ENCODE measurements around the gene MUSTN1.

Gene MUSTN1

DNA sequence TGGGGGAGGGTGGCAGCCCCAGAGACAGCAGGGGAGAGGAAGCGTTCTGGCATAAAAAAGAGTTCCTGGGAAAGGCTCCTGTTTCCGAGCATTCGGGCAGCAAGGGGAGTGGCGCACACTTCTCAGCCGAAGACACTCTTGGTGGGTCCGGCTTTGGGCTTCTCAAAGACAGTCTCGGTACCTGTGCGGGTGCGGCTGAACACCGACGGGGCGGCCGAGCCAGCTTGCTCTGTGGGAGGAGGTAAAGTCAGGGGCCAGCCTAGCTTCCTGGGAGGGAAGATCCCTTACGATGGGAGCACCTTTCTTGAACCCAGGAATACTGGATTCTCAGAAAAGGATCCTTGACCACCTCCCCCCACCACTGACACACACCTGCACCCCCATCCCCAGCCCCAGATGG is 1.6 kb downstream of the MUSTN1 start:
- no peak for DNase-seq (ENCODE audit: low read depth)

DNA sequence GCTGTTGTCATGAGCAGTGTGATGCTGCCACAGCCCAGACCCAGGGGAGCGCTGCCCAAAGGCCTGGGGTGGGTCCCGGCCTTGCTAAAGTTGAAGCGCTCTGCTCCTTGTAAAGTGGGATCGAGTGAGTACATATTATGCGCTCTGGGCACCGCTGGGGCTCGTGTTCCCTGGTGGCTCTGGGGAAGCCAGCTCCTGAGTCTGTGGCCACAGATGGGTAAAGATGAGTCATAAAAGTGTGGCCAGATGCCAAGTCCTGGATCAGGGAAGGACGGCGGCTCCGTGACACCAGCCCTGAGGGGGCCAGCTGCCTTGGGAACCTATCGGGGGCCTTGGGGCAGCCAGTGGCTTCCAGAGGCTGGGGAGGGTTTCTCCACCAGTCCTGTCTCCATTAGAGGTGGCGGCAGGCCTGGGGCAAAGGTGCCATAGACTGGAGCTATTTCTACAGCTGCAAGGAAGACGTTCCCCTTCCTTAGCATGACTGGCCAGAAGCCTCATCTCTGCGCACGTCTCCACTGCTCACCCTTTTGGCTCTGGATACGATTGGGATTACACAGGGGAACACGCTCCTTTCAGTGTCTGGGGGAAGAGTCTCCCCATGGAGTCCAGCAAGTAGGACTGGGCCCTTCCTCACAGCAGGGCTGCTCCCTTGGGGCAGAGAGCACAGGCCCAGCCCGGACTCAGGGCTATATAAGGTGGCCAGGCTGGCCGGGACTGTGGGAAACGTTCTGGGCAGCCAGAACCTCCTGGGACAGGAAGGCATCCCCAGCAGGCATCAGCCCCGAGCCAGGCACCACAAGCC is 3.1 kb downstream of the MUSTN1 start:
- DNase-seq (ENCODE audit: low read depth) = peak; percentile 55

DNA sequence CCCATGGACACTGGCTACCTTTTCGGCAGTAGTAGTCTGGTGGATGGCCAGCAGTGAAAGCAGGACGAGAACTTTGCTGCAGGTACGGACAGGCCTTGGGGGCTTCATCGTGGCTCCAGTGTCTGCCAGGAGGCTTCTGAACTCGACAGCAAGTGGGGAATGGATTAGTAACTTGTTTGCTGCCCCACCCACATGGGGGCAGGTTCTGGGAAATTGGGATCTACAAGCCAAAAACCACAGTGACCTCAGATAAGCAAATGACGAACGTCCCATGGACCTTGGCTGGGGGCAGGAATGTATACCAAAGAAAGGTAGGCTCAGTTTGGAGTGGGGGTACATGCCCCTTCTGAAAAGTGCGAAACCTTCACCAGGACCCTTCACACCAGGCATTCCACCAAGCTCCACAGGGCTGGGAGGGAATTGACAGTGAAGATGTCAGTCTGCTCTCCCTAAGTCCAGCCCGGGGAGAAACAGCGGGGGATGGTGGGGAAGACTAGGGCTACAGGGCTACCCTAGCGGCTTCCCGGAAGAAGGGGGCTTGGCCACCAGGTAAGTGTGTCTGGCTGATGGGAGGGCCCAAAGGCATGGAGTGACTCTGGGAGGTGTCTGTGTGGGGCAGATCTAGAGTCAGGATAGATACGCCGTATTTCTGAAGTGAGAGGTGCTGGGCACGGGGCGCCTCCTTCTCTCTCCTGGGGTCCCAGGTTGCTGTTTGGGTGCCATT is 4.1 kb downstream of the MUSTN1 start, which contains the start of gene ITIH4:
ITIH4 (minus strand) TSS at position 138 of the 724 bp plus-strand sequence; CDS start at position 108, 30 bp downstream.
- DNase-seq (ENCODE audit: low read depth) = no peak

DNA sequence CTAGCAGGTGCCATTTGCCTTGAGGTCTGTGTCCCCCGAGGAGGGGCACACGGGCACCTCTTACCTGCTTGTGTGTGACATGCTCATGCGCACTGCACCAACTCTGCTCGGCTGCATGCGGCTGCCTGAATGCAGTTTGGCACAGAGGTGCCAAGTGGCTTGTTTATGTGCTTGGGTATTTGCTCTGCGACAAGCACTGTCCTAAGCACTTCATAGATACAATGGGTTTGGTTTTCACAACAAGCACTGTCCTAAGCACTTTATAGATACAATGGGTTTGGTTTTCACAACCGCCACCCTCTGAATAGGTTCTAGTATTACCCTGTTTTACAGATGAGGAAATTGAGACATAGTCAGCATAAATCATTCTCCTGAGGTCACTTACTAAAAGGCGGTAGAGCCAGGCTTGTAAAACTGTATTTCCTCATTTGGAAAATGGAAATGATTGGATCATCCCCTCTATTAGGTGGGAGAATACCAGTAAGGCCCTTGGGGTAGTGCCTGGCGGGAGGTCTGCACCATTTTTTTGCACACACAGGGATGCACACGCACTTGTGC is 4.8 kb downstream of the MUSTN1 start:
- no peak for DNase-seq (ENCODE audit: low read depth)

DNA sequence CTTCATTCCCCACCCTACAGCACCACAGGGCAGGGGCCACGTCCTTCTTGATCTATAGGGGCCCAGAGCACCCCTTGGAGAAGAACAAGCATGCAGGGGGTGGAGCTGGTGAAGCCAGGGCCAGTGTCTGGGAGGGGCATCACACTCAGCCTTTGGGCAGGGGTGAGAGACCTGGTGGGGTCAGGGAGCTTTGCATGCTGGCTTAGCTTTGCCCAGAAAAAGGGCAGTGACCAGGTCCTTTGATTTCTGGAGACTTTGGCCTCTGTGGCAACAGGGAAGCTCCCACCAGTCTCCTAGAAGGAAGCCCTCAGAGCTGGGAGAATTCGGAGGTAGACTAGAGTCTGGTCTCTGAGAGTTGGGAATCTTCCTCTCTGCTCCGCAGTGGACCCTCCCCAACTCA is 5.3 kb downstream of the MUSTN1 start:
- DNase-seq (ENCODE audit: low read depth) = no peak

GRCh38 chr3:52827866-52828376 is 6.9 kb downstream of the MUSTN1 start:
- DNase-seq (ENCODE audit: low read depth) = no peak

DNA sequence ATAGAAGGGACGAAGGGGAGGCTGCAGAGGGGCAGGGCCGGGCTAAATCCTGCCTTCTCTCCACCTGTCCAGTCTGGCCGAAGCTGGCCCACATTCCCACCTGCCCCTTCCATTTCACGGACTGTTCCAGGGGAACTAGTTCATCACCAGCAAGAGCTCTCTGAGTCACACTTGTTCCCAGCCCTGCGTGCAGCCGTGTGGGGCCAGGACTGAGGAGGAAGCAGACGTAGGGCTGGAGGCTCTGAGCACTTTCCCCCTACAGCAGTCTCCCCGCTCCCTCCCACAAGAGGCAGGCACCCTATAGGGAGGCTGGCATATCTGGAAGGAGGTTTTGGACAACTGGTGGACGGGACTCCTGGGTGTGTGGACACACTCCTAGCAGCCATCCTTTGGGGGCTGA is 7.4 kb downstream of the MUSTN1 start:
- DNase-seq (ENCODE audit: low read depth) = peak; percentile 52

GRCh38 chr3:52824037-52824436 is 10.8 kb downstream of the MUSTN1 start:
- no peak for DNase-seq (ENCODE audit: low read depth)

- no peak for DNase-seq (ENCODE audit: low read depth)
These were observed 12.5 kb downstream of the MUSTN1 start for GRCh38 chr3:52822363-52822762.

- peak; percentile 35 for DNase-seq (ENCODE audit: low read depth)
These were observed 14.1 kb downstream of the MUSTN1 start for GRCh38 chr3:52820736-52821135.

DNA sequence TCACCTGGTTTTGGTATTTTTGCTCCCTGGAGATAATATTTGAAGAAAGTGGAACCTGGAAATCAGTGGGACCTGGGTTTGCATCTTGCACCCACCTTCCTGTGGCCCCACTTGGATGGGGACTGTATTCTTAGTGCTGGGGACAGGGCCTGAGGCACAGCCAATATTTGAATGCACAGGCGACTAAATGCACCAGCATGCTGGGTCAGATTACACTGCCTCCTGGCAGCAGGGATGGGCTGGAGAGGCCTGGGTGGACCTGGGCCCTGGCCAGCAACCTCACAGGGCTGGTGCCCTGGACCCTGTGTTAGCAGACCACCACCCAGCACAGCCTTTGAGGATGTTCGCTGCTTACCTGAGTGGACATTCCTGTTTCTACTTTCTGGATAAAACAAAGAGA is 14.9 kb downstream of the MUSTN1 start:
- no peak for DNase-seq (ENCODE audit: low read depth)

DNA sequence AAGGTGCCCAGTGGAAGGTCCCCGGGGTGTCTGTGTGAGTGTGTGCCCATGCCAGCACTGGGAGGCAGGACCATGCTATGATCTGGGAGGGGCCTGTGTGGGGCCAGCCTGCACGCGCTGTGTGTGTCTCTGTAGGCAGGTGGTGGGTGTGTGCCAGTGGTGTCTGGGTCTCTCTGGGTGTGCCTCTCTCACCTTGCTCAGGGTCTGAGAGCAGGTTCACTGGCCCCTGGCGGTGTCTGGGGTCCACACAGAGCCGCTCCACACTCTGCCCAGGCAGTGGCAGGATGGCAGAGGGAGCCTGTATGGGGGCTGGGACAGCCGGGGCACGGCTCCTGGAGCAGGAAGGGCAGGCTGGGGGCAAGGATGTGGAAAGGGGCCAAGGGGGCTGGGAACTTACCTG is 17.0 kb downstream of the MUSTN1 start:
- DNase-seq (ENCODE audit: low read depth) = no peak

GRCh38 chr3:52817221-52817620 is 17.6 kb downstream of the MUSTN1 start:
- DNase-seq (ENCODE audit: low read depth) = no peak

DNA sequence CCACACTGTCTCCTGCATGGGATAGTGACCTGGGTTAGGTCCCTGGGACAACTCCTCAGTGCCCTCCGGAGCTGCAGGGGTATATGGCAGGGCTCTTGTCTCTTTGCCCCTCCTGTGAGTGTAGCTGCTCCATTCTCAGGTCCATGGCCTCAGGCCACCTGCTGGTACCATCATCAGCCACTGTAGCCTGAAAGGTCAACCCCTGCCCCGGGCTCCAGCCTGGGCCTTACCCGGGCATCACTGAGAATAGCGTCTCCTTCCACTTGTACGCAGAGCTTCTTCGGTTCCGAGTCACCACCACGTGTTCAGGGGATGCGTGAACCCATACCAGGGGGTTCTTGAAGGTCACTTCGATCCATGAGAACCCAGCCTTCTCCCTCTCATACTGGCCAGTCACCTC is 18.2 kb downstream of the MUSTN1 start:
- no peak for DNase-seq (ENCODE audit: low read depth)

- no peak for DNase-seq (ENCODE audit: low read depth)
These were observed 18.6 kb downstream of the MUSTN1 start for GRCh38 chr3:52816199-52816598.

GRCh38 chr3:52813810-52814209 is 21.0 kb downstream of the MUSTN1 start:
- DNase-seq (ENCODE audit: low read depth) = no peak

- no peak for DNase-seq (ENCODE audit: low read depth)
These were observed 23.3 kb downstream of the MUSTN1 start for GRCh38 chr3:52811452-52812011.

DNA sequence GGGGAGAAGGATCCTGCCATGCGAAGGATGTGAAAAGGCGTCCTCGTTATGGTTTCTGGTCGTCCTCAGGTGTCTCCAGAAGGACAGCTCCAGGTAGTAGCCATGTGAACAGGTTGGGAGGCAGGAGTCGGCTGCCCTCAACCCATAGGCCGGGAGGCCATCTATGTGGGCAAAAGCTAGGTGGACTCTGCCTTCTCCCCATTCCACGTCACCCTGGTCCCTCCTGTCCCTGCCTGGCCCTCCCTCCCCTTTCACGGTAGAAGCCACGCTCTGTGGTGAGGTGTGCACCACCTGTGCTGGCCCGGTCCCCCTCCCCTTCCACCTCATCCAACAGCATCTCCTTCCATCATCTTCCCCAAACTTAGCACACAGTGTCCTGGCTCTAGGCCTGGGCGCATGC is 23.9 kb downstream of the MUSTN1 start:
- no peak for DNase-seq (ENCODE audit: low read depth)

- no peak for DNase-seq (ENCODE audit: low read depth)
These were observed 25.0 kb downstream of the MUSTN1 start for GRCh38 chr3:52809662-52810377.

- no peak for DNase-seq (ENCODE audit: low read depth)
These were observed 25.7 kb downstream of the MUSTN1 start for GRCh38 chr3:52809149-52809548.

GRCh38 chr3:52805270-52806039 is 29.4 kb downstream of the MUSTN1 start:
- no peak for DNase-seq (ENCODE audit: low read depth)
